Activated B cell treated with CpG ODN at 0.5 μM for 24 hours (primary cell): Measurements from ENCODE around the gene CC2D2A. TPM values are rescaled to one million over a fixed set of nuclear protein-coding genes. Genes with fewer than 3 reads are reported as not detected.

Experiments
- ATAC-seq: fragments of 200-7000 bp; cut with Tn5 transposase; one replicate; pipeline ENCODE4 v1.10.0; 2021; ENCODE audit warnings: low read depth, mild to moderate bottlenecking, moderate library complexity
- CTCF ChIA-PET: fragments of 350-600 bp; sonication (Branson Sonifier 250); formaldehyde crosslinking; loops from one replicate; lab custom pipeline; 2021; ENCODE audit warnings: antibody characterized with exemption; lab: Charles Lee
- POLR2A ChIA-PET: fragments of 350-600 bp; sonication (Branson Sonifier 250); formaldehyde crosslinking; loops from one replicate; lab custom pipeline; 2021; ENCODE audit warnings: antibody characterized with exemption; lab: Charles Lee
- DNase-seq: peaks from one replicate; pipeline ENCODE4 v3.0.0; 2022
- H3K27ac Mint-ChIP-seq: one replicate; pipeline ENCODE4 v1.8.0; 2020; ENCODE audit warnings: mixed read lengths
- H3K27me3 Mint-ChIP-seq: one replicate; pipeline ENCODE4 v1.8.0; 2021; ENCODE audit warnings: mixed read lengths
- H3K36me3 Mint-ChIP-seq: one replicate; pipeline ENCODE4 v1.8.0; 2021; ENCODE audit warnings: low read depth, mixed read lengths
- H3K4me1 Mint-ChIP-seq: one replicate; pipeline ENCODE4 v1.8.0; 2021; ENCODE audit warnings: mixed read lengths
- H3K4me3 Mint-ChIP-seq: one replicate; pipeline ENCODE4 v1.8.0; 2020; ENCODE audit warnings: mild to moderate bottlenecking, mixed read lengths
- H3K9me3 Mint-ChIP-seq: one replicate; pipeline ENCODE4 v1.8.0; 2020; ENCODE audit warnings: mixed read lengths
- CTCF ChIP-seq: fragments of 200-600 bp; IDR thresholded peaks from one replicate; pipeline ENCODE4 v1.8.0; 2022; ENCODE audit warnings: antibody characterized with exemption, mild to moderate bottlenecking
- intact Hi-C: fragments of 100-400 bp; cut with micrococcal nuclease; formaldehyde crosslinking; loops from one replicate; pipeline ENCODE4 v1.15.1; 2024
- total RNA-seq: library from RNA; stranded (reverse); gene quantifications from 2 replicates; pipeline ENCODE4 v1.2.3, GENCODE V29; 2022

Gene CC2D2A
- total RNA-seq, 1 donor from 2014 or later: not detected

- no peak for ATAC-seq
- TF ChIP-seq CTCF: no peak
- ChIA-PET POLR2A (no interaction called here), CTCF (no interaction called here)
- DNase-seq: no peak
- H3K4me3 Mint-ChIP-seq: no peak overlapping the region
- H3K27ac Mint-ChIP-seq: no peak overlapping the region
- no peaks in the 10 kb centered on the region for H3K4me1 Mint-ChIP-seq
- intact Hi-C loops: no loop called here
- peaks cover 3% of the 10 kb centered on the region for H3K27me3 Mint-ChIP-seq
- H3K36me3 Mint-ChIP-seq: no peaks in the 10 kb centered on the region
- peaks cover 3% of the 10 kb centered on the region for H3K9me3 Mint-ChIP-seq
These were observed 25.9 kb downstream of the CC2D2A start for GRCh38 chr4:15495621-15496020.

GRCh38 chr4:15498356-15498755 lies 28.7 kb downstream of the CC2D2A start:
- no peak for DNase-seq

GRCh38 chr4:15500701-15501100 lies 31.0 kb downstream of the CC2D2A start:
- DNase-seq: no peak
- Mint-ChIP-seq H3K36me3 (no peaks in the 10 kb centered on the region), H3K4me1 (no peaks in the 10 kb centered on the region), H3K27me3 (peaks cover 3% of the 10 kb centered on the region), H3K9me3 (peaks cover 3% of the 10 kb centered on the region), H3K27ac (no peak overlapping the region), H3K4me3 (no peak overlapping the region)
- ChIA-PET CTCF (no interaction called here), POLR2A (no interaction called here)
- intact Hi-C loops: no loop called here
- no peak for ATAC-seq
- no peak for TF ChIP-seq CTCF

More at GRCh38 chr4:15498356-15498755, 28.7 kb downstream of the CC2D2A start:
- ChIA-PET CTCF (no interaction called here), POLR2A (no interaction called here)
- no peak overlapping the region for H3K4me3 Mint-ChIP-seq
- H3K27ac Mint-ChIP-seq: no peak overlapping the region
- no peaks in the 10 kb centered on the region for H3K4me1 Mint-ChIP-seq
- intact Hi-C loops: no loop called here
- peaks cover 3% of the 10 kb centered on the region for H3K27me3 Mint-ChIP-seq
- no peak for TF ChIP-seq CTCF
- H3K9me3 Mint-ChIP-seq: peaks cover 3% of the 10 kb centered on the region
- H3K36me3 Mint-ChIP-seq: no peaks in the 10 kb centered on the region
- ATAC-seq: no peak

GRCh38 chr4:15501941-15502340 lies 32.3 kb downstream of the CC2D2A start:
- ChIA-PET POLR2A (no interaction called here), CTCF (no interaction called here)
- no peak for TF ChIP-seq CTCF
- no peaks in the 10 kb centered on the region for H3K36me3 Mint-ChIP-seq
- peaks cover 3% of the 10 kb centered on the region for H3K27me3 Mint-ChIP-seq
- intact Hi-C loops: no loop called here
- no peak overlapping the region for H3K4me3 Mint-ChIP-seq
- H3K27ac Mint-ChIP-seq: no peak overlapping the region
- DNase-seq (no peak), ATAC-seq (no peak)
- H3K9me3 Mint-ChIP-seq: no peaks in the 10 kb centered on the region
- H3K4me1 Mint-ChIP-seq: no peaks in the 10 kb centered on the region

- Mint-ChIP-seq H3K27me3 (peaks cover 3% of the 10 kb centered on the region), H3K27ac (no peak overlapping the region), H3K9me3 (no peaks in the 10 kb centered on the region), H3K4me1 (no peaks in the 10 kb centered on the region), H3K36me3 (no peaks in the 10 kb centered on the region), H3K4me3 (no peak overlapping the region)
- no peak for DNase-seq
- no peak for ATAC-seq
- TF ChIP-seq CTCF: no peak
- ChIA-PET CTCF (no interaction called here), POLR2A (no interaction called here)
- intact Hi-C loops: no loop called here
These were observed 32.7 kb downstream of the CC2D2A start for GRCh38 chr4:15502384-15502783.
